Heart left ventricle (tissue), 16 donors: ENCODE data around the gene DDX39B. TPM values are rescaled to one million over a fixed set of nuclear protein-coding genes. Genes with fewer than 3 reads are reported as not detected.

Experiments
- ATAC-seq, 4 donors: fragments of 200-7000 bp; cut with Tn5 transposase; one replicate each; pipeline ENCODE4 v1.9.1; 2020 to 2022; ENCODE audit warnings: moderate library complexity in 4 of 4, mild to moderate bottlenecking in 3 of 4, moderate number of reproducible peaks in 1 of 4
- DNase-seq, 5 donors: peaks; one replicate each; pipeline ENCODE4 v3.0.0-alpha.2; 2020
- H3K27ac ChIP-seq, 12 donors: fragments of 200-600 bp; sonication (generic) in 4 of 12; one replicate each; pipeline versions ENCODE4 v1.5.0 to v1.8.0; 2016 to 2022; ENCODE audit warnings: mild to moderate bottlenecking in 2 of 12
- H3K27me3 ChIP-seq, 9 donors: fragments of 200-600 bp; sonication (generic) in 2 of 9; one replicate each; pipeline versions ENCODE4 v1.5.1 to v1.8.0; 2016 to 2022; ENCODE audit warnings: mild to moderate bottlenecking in 3 of 9
- H3K36me3 ChIP-seq, 9 donors: fragments of 200-600 bp; sonication (generic) in 2 of 9; one replicate each; pipeline versions ENCODE4 v1.5.0 to v1.8.0; 2018 to 2022; ENCODE audit warnings: mild to moderate bottlenecking in 2 of 9
- H3K4me1 ChIP-seq, 12 donors: fragments of 200-600 bp; sonication (generic) in 4 of 12; one replicate each; pipeline versions ENCODE4 v1.5.0 to v1.8.0; 2016 to 2022; ENCODE audit warnings: mild to moderate bottlenecking in 3 of 12
- H3K4me3 ChIP-seq, 12 donors: fragments of 200-600 bp; sonication (generic) in 4 of 12; one replicate each; pipeline versions ENCODE4 v1.5.0 to v1.8.0; 2017 to 2022; ENCODE audit warnings: mild to moderate bottlenecking in 9 of 12, moderate library complexity in 4 of 12
- H3K9me3 ChIP-seq, 12 donors: fragments of 200-600 bp; sonication (generic) in 4 of 12; one replicate each; pipeline versions ENCODE4 v1.5.0 to v1.8.0; 2016 to 2022; ENCODE audit warnings: mild to moderate bottlenecking in 1 of 12
- CTCF ChIP-seq, 12 donors: fragments of 200-600 bp; sonication (generic) in 4 of 12; IDR thresholded peaks; one replicate each; pipeline versions ENCODE4 v1.5.0 to v1.8.0; 2018 to 2022; ENCODE audit warnings: antibody characterized with exemption in 12 of 12, mild to moderate bottlenecking in 5 of 12
- POLR2A ChIP-seq, 2 donors: fragments of 450-650 bp; IDR thresholded peaks; one replicate each; pipeline ENCODE4 v1.6.1; 2017; ENCODE audit warnings: antibody characterized with exemption in 2 of 2, mild to moderate bottlenecking in 2 of 2, moderate library complexity in 2 of 2
- WGBS, 4 donors: extraction: QIAGEN DNeasy Blood & Tissue Kit in 2 of 4; methylation state at CpG; one replicate each; pipeline versions ENCODE4 v1.1.5 to v1.1.7; 2013 to 2018; 5-methylcytosine and 5-hydroxymethylcytosine counted together
- intact Hi-C, 10 donors: fragments of 100-400 bp; cut with DNase I; formaldehyde crosslinking; loops; one replicate each; pipeline versions ENCODE4 v1.11.1 to v1.14.2; 2022
- polyA plus RNA-seq, 2 donors: library from polyadenylated mRNA; stranded (reverse); fragments of 200-250 nt; gene quantifications; one replicate each; pipeline ENCODE4 v1.2.3, GENCODE V29; 2013
- total RNA-seq, 9 donors: library from RNA; depleted of rRNA in 2 of 9; stranded (reverse); fragments of >200 nt in 2 of 9; fragmentation: NEBNext Ultra II Directional in 3 of 9; extraction: Animal tissue kit (Norgen Biotek cat#: 25700) in 3 of 9; gene quantifications; one replicate each; pipeline versions ENCODE4 v1.1.0 to v1.2.4, GENCODE V29; 2016 to 2023
- donor health status: ischemic (EF 13 %, LVEDD 7.1; RV severe dilation, severe dysfunction).
- donor health status: healthy with polysubstance abuse.
- donor health status: DM: no; HTN: yes; CAD: no.
- donor health status: DM: no; HTN: no; CAD: no.
- donor health status: ischemic (EF 25% LVEDD 6.9; RV normal size, moderate dysfunction).
- donor health status: ischemic (EF 25% LVEDD 5.7; RV mildly dilated, moderate dysfunction).
- donor health status: healthy.
- donor health status: DM: yes; HTN: yes; CAD: no.
- donor health status: ischemic (EF 35%, LVEDD 5.7; RV mildly dilated, moderate dysfunction).
- donor health status: nonischemic (EF 11% LVEDD 7.7; RV severe dilation, severe dysfunction).
- donor health status: DM: yes; HTN: yes; CAD: no.
- donor health status: PGD.
- donor health status: ischemic (EF 29% LVEDD 5.4; RV normal size, mild dysfunction).
- donor health status: nonischemic (EF 23%, LVEDD 6.1; RV moderate dilation, normal function).

Gene DDX39B
- total and polyA plus RNA-seq, 11 donors, result 122 to 209 (median 164) TPM

DNA sequence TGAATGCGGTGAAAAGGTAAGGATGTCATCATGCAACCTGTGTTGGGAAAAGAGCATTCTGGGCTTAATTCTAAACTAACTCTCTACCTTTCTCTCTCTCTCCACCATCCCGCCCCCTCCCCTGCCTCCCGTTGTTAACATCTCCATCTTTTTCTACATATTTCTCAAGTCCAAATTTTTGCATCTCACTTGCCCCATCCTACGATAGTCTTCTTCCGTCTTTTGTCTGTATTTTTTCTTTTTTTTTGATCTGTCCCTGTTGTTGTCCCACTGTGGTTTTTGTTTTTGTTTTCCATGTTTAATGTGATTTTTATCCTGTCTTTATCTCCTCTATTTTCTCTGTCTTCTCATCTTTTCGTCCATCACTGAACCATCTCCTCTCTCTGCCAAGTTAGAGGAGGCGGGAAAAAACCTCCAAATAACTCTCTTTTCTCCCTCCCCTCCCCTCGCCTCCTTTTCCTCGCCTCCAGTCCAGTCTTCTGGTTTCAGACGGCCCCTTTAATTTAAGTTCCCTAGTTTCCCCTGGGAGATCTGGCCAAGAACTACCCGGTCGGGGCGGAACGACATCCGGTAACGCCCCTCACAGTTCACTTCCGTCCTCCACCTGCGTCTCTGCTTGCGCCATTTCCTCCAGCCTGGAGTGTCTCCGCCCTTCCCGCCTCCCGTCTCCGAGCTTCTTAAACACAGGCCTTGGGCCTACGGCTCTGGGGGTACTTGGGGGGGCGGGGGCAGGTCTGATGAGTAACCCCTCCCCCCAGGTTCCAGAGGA, 5.3 kb upstream of the DDX39B start, which contains the start of gene NFKBIL1:
TSS of gene NFKBIL1 (plus strand) at position 651 of the 769 bp plus-strand sequence. CDS start at position 738, 87 bp downstream.
- H3K36me3 ChIP-seq, result peaks cover 0 to 33% (median 24%) of the 10 kb centered on the region in 9 donors
- no peaks in the 10 kb centered on the region for H3K9me3 ChIP-seq
- peak within 1 kb of the TSS; percentile 4 to 64 (median 56) for H3K4me3 ChIP-seq
- intact Hi-C loops, result loop anchor here (1.0 to 10.0 kb wide), 9 partner anchors 34 to 408 kb away; partner anchors contain the start of genes LTB (in 7 of the 10), NELFE (in 3 of the 10), SKIC2 (in 3 of the 10) and APOM (in 1 of the 10)
- peak within 1 kb of the TSS; percentile 63 to 95 (median 89) for H3K27ac ChIP-seq
- TF ChIP-seq CTCF (IDR thresholded peaks at IDR 0.05) (peak in 2 of 12 donors; percentile 1 to 21), POLR2A (IDR thresholded peaks at IDR 0.05) (peak in 1 of 2 donors; percentile 62)
- no peaks in the 10 kb centered on the region for H3K27me3 ChIP-seq
- H3K4me1 ChIP-seq, result peaks cover 0 to 37% (median 22%) of the 10 kb centered on the region in 12 donors
- ATAC-seq (peak; percentile 96 to 98 (median 97)), DNase-seq (peak; percentile 94 to 98 (median 98))
- 0 to 1% (median 0%) methylated on average over 25 of the region's 25 CpGs for WGBS, 4 donors

GRCh38 chr6:31546339-31546957, 4.6 kb upstream of the DDX39B start, which contains the start of gene ATP6V1G2:
TSS of gene ATP6V1G2 (minus strand) at chr6:31546608. CDS start at chr6:31546559, 49 bp downstream.
- TF ChIP-seq POLR2A (IDR thresholded peaks at IDR 0.05) (peak in 1 of 2 donors; percentile 25), CTCF (IDR thresholded peaks at IDR 0.05) (peak; percentile 92 to 99 (median 95))
- Histone ChIP-seq H3K4me3 (peak within 1 kb of the TSS; percentile 1 to 64 (median 56)), H3K9me3 (no peaks in the 10 kb centered on the region), H3K4me1 (peaks cover 0 to 37% (median 22%) of the 10 kb centered on the region in 12 donors), H3K27ac (peak within 1 kb of the TSS; percentile 63 to 95 (median 89)), H3K36me3 (peaks cover 0 to 28% (median 24%) of the 10 kb centered on the region in 9 donors), H3K27me3 (no peaks in the 10 kb centered on the region)
- WGBS, 4 donors, result 6 to 10% (median 8%) methylated on average over 11 of the region's 11 CpGs
- intact Hi-C loops, result loop anchor here (1.0 to 10.0 kb wide), 9 partner anchors 34 to 408 kb away; partner anchors contain the start of genes LTB (in 7 of the 10), NELFE (in 3 of the 10), SKIC2 (in 3 of the 10) and APOM (in 1 of the 10)
- DNase-seq, result peak; percentile 86 to 90 (median 89)
- peak; percentile 72 to 81 (median 79) for ATAC-seq

DNA sequence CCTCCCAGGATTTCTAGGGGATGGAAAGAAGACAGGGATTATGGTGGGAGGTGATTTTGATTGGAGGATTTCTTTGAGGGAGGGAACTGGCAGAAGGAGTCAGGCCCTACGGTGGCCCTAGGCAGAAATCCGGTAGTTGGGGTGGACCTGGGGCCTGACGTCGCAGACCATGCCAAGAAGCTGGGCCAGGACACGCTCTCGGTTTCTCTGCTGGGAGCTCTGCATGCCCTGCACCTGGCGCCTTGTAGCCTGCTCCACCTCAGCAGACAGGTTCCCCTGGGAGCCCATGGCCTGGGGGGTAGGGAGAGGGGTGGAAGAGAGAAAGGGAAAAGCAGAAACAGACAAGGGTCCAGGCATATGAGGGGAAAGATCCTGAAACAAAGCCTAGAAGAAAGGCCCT, 3.5 kb upstream of the DDX39B start:
- WGBS, 4 donors, result 80 to 84% (median 82%) methylated on average over 7 of the region's 7 CpGs
- TF ChIP-seq POLR2A (IDR thresholded peaks at IDR 0.05), result no peak
- no peak for TF ChIP-seq CTCF (IDR thresholded peaks at IDR 0.05)
- H3K27ac ChIP-seq, result no peak overlapping the region
- H3K36me3 ChIP-seq, result peaks cover 0 to 21% (median 18%) of the 10 kb centered on the region in 9 donors
- intact Hi-C loops, result loop anchor here in 9 of 10 donors (2.0 to 10.0 kb wide), 6 partner anchors 37 to 410 kb away; partner anchors contain the start of genes LTB (in 7 of the 9), NELFE (in 3 of the 9), SKIC2 (in 3 of the 9) and APOM (in 1 of the 9)
- no peak overlapping the region for H3K4me3 ChIP-seq
- H3K4me1 ChIP-seq, result peaks cover 3 to 43% (median 26%) of the 10 kb centered on the region in 12 donors
- DNase-seq (no peak), ATAC-seq (no peak)
- H3K27me3 ChIP-seq, result no peaks in the 10 kb centered on the region
- no peaks in the 10 kb centered on the region for H3K9me3 ChIP-seq
